SK-N-MC (cell line): ENCODE results near the gene DIP2C.

Source experiments
- EZH2 ChIP-seq: fragments of 200-600 bp; sonication (generic); IDR thresholded peaks from one replicate; pipeline ENCODE4 v1.6.1; 2017; ENCODE audit warnings: antibody characterized with exemption
- FOXP2 ChIP-seq: optimal IDR thresholded peaks from 2 replicates; pipeline ENCODE3; 2011; ENCODE audit warnings: mild to moderate bottlenecking, moderate library complexity; ENCODE audit not compliant: insufficient read depth; ENCODE audit errors: extremely low read length, control extremely low read depth
- POLR2AphosphoS5 ChIP-seq: IDR thresholded peaks from 2 replicates; pipeline ENCODE4 v1.6.1; 2012; ENCODE audit warnings: mild to moderate bottlenecking, low read depth, low read length, borderline replicate concordance

DNA sequence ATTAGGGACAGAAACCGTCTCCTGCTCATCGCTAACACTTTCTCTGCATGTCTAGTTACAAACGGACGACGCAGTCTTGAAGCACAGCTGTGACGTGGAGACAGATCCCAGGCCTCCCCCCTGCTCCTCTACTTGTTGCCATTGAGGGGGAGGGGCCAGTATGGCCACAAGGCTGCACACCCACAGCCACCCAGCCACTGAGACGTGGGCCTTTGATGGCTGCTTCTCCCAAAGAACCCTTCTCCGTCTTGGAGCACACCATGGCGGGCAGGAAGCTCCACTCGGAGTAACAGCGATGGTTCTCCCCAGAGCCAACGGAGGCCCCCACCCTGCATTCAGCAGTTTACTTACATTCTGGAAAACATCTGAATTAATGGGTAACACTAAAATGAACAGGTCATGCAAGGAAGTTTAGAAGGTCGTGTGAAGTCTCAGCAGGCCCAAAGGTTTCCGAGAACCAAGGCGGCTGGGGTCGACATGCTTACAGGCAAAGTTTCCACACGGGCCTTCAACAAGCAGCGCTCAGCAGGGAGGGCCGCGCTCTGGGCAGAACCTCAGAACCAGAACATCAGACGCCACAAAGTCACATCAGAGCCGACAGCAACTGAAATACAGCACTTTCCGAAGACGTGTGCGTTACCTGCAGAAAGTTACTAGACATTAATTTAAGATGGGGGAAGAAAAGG is 169.6 kb downstream of the DIP2C start:
- TF ChIP-seq EZH2 (no peak), POLR2AphosphoS5 (no peak), FOXP2 (no peak)
